GM19467 (cell line): Measurements from ENCODE around the gene BZW1.

Source experiments
- ATAC-seq: cut with Tn5 transposase; IDR thresholded peaks from one replicate; pipeline ENCODE4 v1.9.1; 2021; ENCODE audit warnings: mild to moderate bottlenecking, moderate library complexity; ENCODE audit not compliant: unreplicated experiment

Gene BZW1

DNA sequence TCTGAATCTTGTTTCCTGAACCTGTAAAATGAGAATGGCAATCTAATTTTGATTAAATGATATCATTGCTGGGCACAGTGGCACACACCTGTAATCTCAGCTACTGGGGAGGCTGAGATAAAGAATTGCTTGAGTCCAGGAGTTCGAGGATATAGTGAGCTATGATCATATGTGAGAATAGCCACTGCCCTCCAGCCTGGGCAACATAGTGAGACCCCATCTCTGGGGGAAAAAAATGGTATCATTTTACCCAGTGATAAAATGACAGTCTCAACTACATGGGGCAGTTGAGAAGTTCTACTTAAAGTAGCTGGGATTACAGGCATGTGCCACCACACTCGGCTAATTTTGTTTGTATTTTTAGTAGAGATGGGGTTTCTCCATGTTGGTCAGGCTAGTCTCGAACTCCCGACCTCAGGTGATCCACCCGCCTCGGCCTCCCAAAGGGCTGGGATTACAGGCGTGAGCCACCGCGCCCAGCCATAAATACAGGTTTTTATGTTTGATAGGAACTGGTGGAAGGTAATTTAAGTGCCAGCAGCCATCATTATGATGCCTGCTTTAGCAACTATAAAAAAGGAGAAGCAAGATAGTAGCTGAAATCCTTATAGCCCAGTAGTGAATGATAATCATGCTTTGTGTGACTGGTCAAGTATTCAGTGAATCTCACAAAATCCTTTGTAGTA is 17.0 kb downstream of the BZW1 start:
- no peak for ATAC-seq

DNA sequence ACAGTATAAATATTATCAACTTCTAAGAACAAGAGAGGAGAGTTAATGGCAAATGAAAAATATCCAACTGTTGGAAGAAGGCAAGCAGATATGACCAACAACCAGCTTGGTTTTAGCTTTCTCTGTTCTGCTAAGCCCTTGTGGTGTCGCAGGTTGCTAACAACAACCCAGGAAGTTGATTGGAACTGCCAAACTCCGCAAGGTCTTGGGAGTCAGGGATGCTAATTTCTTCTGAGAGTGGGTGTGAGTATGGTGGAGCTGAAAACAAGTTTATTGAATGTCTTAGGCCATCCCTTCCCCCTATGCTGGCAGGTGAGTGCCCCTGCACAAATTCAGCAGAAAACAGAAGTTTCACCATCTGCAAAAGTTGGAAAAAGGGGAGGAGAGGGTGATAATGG is 17.5 kb downstream of the BZW1 start:
- no peak for ATAC-seq

DNA sequence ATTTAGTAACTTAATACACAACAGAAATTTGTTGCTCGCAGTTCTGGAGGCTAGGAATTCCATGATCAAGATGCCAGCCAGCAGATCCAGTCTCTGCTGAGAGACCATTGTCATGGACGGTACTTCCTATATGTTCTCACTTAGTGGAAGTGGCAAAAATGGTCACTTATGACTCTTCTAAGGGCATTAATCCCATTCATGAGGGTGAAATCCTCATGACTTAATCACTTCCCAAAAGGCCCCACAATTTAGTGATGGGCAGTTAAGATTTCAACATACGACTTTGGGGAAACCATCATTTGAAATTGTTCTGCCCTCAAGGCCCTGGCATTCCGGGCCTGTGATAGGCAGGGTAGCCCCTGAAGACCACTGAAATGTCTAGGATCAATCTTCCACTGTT is 23.0 kb downstream of the BZW1 start:
- no peak for ATAC-seq

GRCh38 chr2:200839513-200839912 is 27.8 kb downstream of the BZW1 start:
- no peak for ATAC-seq

DNA sequence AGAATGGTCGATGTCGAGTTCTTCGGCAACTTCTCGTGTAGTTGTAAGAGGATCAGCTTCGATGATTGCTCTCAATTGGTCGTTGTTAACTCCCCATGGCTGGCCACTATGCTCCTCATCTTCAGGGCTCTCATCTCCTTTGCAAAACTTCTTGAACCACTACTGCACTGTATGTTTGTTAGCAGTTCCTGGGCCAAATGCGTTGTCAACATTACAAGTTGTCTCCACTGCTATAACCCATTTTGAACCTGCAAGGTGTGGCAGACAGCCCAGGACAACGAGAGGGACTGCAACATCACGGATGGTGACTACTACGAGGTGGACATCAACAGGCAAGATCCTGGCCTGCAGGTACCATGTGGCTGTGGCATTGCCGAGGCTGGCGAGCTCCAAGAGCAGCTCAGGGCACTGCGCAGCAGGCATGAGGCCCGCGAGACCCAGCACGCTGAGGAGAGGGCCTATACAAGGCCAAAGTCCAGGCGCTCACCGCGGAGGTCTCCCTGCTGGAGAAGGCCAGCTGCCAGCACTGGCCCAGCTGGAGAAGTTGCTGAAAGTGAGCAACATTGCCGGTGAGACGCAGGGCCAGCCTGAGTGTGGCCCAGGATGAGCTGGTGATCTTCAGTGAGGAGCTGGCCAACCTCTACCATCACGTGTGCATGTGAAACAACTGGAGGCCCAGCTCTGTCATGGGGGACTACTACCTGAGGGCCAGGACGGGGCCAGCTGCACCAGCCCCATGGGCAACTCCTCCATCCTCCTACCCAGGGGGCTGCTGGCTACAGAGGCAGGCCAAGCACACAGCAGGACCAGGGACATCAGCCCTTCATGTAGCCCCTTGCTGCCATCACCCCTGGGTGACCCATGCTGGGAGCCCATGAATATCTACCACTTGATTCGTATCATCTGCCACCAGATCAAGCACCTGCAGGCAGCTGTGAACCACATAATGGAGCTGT is 32.6 kb downstream of the BZW1 start:
- no peak for ATAC-seq

DNA sequence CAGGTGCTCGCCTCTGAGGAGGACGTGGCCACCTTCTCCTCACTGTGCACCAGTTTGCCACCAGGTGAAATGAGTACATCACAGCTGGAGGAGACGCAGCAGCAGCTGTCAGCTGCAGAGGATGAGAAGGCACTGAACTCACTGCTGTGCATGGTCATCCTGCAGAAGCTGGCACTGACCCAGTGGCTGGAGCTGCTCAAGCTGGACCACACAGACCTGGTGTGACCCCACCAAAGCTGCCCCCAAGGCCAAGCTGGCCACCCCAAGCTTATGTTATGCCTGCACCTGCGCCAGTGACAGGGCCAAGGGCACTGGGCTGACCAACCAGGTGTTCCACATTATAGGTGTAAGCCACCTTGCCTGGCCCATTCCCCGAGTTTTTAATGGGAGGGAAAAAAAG is 33.5 kb downstream of the BZW1 start:
- ATAC-seq: no peak

GRCh38 chr2:200845669-200846325 is 34.1 kb downstream of the BZW1 start:
- ATAC-seq: no peak

- ATAC-seq: no peak
Measured at GRCh38 chr2:200847269-200847668, 35.6 kb downstream of the BZW1 start.

GRCh38 chr2:200847939-200848338 is 36.2 kb downstream of the BZW1 start:
- ATAC-seq: no peak

DNA sequence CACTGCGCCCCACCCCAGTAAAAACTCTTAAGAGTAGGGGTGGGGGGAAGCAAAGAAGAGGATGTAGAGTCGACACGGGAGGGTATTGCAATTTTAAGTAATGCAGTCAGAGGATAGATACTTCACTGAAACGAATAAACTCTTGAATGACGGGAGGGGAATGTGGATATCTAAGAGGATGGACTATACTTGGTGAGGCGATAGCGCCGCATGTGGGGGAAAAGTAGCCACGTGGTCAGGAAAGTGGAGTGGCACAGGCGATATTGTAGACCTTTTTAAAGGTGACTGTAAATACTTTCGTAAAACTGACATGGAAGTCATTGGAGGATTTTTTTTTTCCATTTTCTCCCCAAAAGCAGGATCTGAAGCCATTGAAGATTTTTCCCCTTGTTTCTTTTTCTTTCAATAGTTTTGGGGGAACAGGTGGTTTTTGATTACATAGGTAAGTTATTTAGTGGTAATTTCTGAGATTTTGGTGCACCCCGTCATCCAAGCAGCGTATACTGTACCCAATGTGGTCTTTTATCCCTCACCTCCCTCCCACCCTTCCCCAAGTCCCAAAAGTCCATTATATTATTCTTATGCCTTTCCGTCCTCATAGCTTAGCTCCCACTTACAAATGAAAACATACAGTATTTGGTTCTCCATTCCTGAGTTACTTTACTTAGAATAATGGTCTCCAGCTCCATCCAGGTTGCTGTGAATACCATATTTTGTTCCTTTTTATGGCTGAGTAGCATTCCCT is 39.0 kb downstream of the BZW1 start:
- no peak for ATAC-seq

GRCh38 chr2:200851398-200852248 is 39.9 kb downstream of the BZW1 start:
- no peak for ATAC-seq

GRCh38 chr2:200852605-200853004 is 40.9 kb downstream of the BZW1 start:
- ATAC-seq: no peak

DNA sequence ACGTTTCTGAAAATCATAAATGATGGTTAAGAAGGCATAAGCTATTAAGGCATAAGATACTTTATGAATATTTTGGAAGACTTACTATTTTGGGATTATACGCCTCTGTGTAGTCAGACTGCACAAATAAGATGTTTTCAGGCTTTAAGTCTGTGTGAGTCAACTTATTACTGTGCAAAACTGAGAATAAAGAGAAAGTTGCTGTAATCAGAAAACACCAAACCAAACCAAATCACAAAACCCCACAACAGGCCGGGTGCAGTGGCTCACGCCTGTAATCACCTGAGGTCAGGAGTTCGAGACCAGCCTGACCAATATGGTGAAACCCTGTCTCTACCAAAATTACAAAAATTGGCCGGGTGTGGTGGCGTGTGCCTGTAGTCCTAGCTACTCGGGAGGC is 45.1 kb downstream of the BZW1 start:
- ATAC-seq: no peak

GRCh38 chr2:200860092-200860795 is 48.5 kb downstream of the BZW1 start:
- ATAC-seq: no peak

DNA sequence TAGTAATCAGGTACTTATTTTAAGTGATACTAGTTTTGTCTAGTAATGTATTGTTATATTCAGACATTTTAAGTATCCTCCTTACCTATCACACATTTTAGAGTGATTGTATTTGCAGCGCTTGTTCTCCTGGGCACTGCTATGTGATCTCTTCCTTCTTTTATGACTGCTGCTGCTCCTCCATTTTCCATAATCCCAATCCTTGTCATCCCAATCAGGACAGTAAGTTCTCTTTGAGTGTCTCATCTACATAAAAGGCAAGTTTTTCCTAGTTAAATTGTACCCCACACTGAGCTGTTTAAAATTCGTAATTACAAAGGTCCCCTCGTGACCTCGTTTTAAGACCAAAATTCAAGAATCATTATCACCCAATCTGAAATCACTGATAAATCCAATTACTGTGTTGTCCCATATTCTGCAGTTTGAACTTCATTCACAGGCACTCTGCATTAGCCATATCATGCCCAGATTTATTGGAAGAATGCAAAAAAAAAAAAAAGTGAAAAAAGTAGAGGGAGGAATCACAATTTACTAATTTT is 50.0 kb downstream of the BZW1 start:
- ATAC-seq: no peak

GRCh38 chr2:200862532-200863000 is 50.9 kb downstream of the BZW1 start:
- no peak for ATAC-seq

- ATAC-seq: no peak
Measured at GRCh38 chr2:200863782-200864175, 52.1 kb downstream of the BZW1 start.

- peak; percentile 85 for ATAC-seq
Measured at GRCh38 chr2:200864176-200865034, 52.7 kb downstream of the BZW1 start, which contains the start of gene CLK1. TSS of gene CLK1 (minus strand) at chr2:200864658. CDS start at chr2:200861862, 2,796 bp downstream.
